Aorta (tissue), 5 donors: ENCODE measurements around the gene HIRIP3. TPM values are rescaled to one million over a fixed set of nuclear protein-coding genes. Genes with fewer than 3 reads are reported as not detected.
A peak's percentile ranks its signal among the peaks of the same experiment; 100 is the strongest.

ENCODE experiments used
- ATAC-seq: fragments of 200-7000 bp; cut with Tn5 transposase; one replicate; pipeline ENCODE4 v1.9.1; 2022; ENCODE audit warnings: moderate library complexity; ENCODE audit not compliant: low FRiP score
- DNase-seq, 2 donors: peaks; one replicate each; pipeline ENCODE4 v3.0.0-alpha.2; 2020
- H3K27ac ChIP-seq, 2 donors: one replicate each; pipeline ENCODE4 v1.5.1; 2013; ENCODE audit warnings: low read length in 2 of 2, mild to moderate bottlenecking in 2 of 2, moderate library complexity in 2 of 2, control low read depth in 1 of 2, inconsistent platforms in 1 of 2, low read depth in 1 of 2
- H3K27me3 ChIP-seq, 2 donors: one replicate each; pipeline ENCODE4 v1.6.1; 2013; ENCODE audit warnings: control low read depth in 1 of 2, low read length in 1 of 2, mild to moderate bottlenecking in 1 of 2, moderate library complexity in 1 of 2; ENCODE audit not compliant: insufficient read depth in 2 of 2, control insufficient read depth in 1 of 2
- H3K36me3 ChIP-seq, 2 donors: one replicate each; pipeline ENCODE4 v1.6.1; 2013; ENCODE audit warnings: control low read depth in 1 of 2, low read length in 1 of 2, mild to moderate bottlenecking in 1 of 2; ENCODE audit not compliant: insufficient read depth in 2 of 2, control insufficient read depth in 1 of 2
- H3K4me1 ChIP-seq, 2 donors: one replicate each; pipeline ENCODE4 v1.6.1; 2013; ENCODE audit warnings: low read length in 2 of 2, control low read depth in 1 of 2, mild to moderate bottlenecking in 1 of 2, moderate library complexity in 1 of 2; ENCODE audit not compliant: insufficient read depth in 2 of 2, control insufficient read depth in 1 of 2
- H3K4me3 ChIP-seq, 2 donors: one replicate each; pipeline ENCODE4 v1.5.1; 2013; ENCODE audit warnings: low read length in 2 of 2, control low read depth in 1 of 2, mild to moderate bottlenecking in 1 of 2
- H3K9me3 ChIP-seq: one replicate; pipeline ENCODE4 v1.6.1; 2013; ENCODE audit warnings: mild to moderate bottlenecking, low read length; ENCODE audit not compliant: control insufficient read depth
- WGBS, 2 donors: extraction: QIAGEN DNeasy Blood & Tissue Kit; methylation state at CpG; one replicate each; pipeline ENCODE4 v1.1.7; 2013; 5-methylcytosine and 5-hydroxymethylcytosine counted together
- intact Hi-C, 2 donors: fragments of 100-400 bp; cut with DNase I; formaldehyde crosslinking; loops; one replicate each; pipeline versions ENCODE4 v1.14.2 to v1.15.0; 2022
- polyA plus RNA-seq, 2 donors: library from polyadenylated mRNA; stranded (reverse); fragments of 200-250 nt; gene quantifications; one replicate each; pipeline ENCODE4 v1.2.3, GENCODE V29; 2013
- total RNA-seq, 2 donors: library from RNA; stranded (reverse); fragmentation: NEBNext Ultra II Directional; extraction: Animal tissue kit (Norgen Biotek cat#: 25700); gene quantifications; one replicate each; pipeline ENCODE4 v1.2.1, GENCODE V29; 2021
- donor health status: healthy with polysubstance abuse.
- donor health status: Bipolar disorder and iron deficiency.
- donor health status: DM: no; HTN: no; CAD: no.
- donor health status: DM: no; HTN: no; CAD: no.
- donor health status: DM: yes; HTN: yes; CAD: no.

Gene HIRIP3
- total and polyA plus RNA-seq, 4 donors = 7.9 to 23.6 (median 11.0) TPM

GRCh38 chr16:29984137-29984763 lies 11.2 kb downstream of the HIRIP3 start:
- H3K4me3 ChIP-seq = no peak overlapping the region
- DNase-seq (peak in 1 of 2 donors; percentile 49), ATAC-seq (no peak)
- H3K4me1 ChIP-seq = no peaks in the 10 kb centered on the region
- H3K27ac ChIP-seq = no peak overlapping the region
- H3K36me3 ChIP-seq = peaks cover 9 to 10% of the 10 kb centered on the region in 2 donors
- intact Hi-C loops = no loop called here
- no peaks in the 10 kb centered on the region for H3K27me3 ChIP-seq
- WGBS, 2 donors = 81 to 83% methylated on average over 6 of the region's 6 CpGs
- H3K9me3 ChIP-seq = no peaks in the 10 kb centered on the region

- Histone ChIP-seq H3K9me3 (no peaks in the 10 kb centered on the region), H3K27me3 (no peaks in the 10 kb centered on the region), H3K36me3 (peaks cover 9 to 10% of the 10 kb centered on the region in 2 donors), H3K4me3 (no peak overlapping the region), H3K27ac (no peak overlapping the region), H3K4me1 (no peaks in the 10 kb centered on the region)
- DNase-seq (peak; percentile 38 to 61), ATAC-seq (no peak)
- 85 to 86% methylated on average over 12 of the region's 12 CpGs for WGBS, 2 donors
- intact Hi-C loops = no loop called here
Observed at GRCh38 chr16:29983420-29984136, 11.8 kb downstream of the HIRIP3 start.

GRCh38 chr16:29982560-29983419 lies 12.6 kb downstream of the HIRIP3 start:
- Histone ChIP-seq H3K36me3 (peaks cover 9 to 10% of the 10 kb centered on the region in 2 donors), H3K27me3 (no peaks in the 10 kb centered on the region), H3K4me1 (no peaks in the 10 kb centered on the region), H3K9me3 (no peaks in the 10 kb centered on the region), H3K4me3 (no peak overlapping the region), H3K27ac (no peak overlapping the region)
- WGBS, 2 donors = 83 to 85% methylated on average over 19 to 24 of the region's 24 CpGs
- intact Hi-C loops = no loop called here
- no peak for ATAC-seq
- DNase-seq = peak; percentile 38 to 65

GRCh38 chr16:29978564-29979270 lies 16.7 kb downstream of the HIRIP3 start:
- Histone ChIP-seq H3K27me3 (no peaks in the 10 kb centered on the region), H3K27ac (no peak overlapping the region), H3K4me1 (peaks cover 0 to 4% of the 10 kb centered on the region in 2 donors), H3K4me3 (no peak overlapping the region), H3K36me3 (peaks cover 5 to 9% of the 10 kb centered on the region in 2 donors), H3K9me3 (no peaks in the 10 kb centered on the region)
- intact Hi-C loops = no loop called here
- DNase-seq (peak in 1 of 2 donors; percentile 59), ATAC-seq (no peak)
- WGBS, 2 donors = 93 to 96% methylated on average over 9 of the region's 9 CpGs

GRCh38 chr16:29978081-29978480 lies 17.3 kb downstream of the HIRIP3 start:
- Histone ChIP-seq H3K27ac (no peak overlapping the region), H3K27me3 (no peaks in the 10 kb centered on the region), H3K4me3 (no peak overlapping the region), H3K4me1 (peaks cover 0 to 4% of the 10 kb centered on the region in 2 donors), H3K36me3 (peaks cover 3 to 4% of the 10 kb centered on the region in 2 donors), H3K9me3 (no peaks in the 10 kb centered on the region)
- no peak for ATAC-seq
- WGBS, 2 donors = 90 to 92% methylated on average over 9 of the region's 9 CpGs
- peak in 1 of 2 donors; percentile 14 for DNase-seq
- intact Hi-C loops = no loop called here

GRCh38 chr16:29977063-29977825 lies 18.2 kb downstream of the HIRIP3 start:
- WGBS, 2 donors = 76 to 77% methylated on average over 9 of the region's 9 CpGs
- ATAC-seq (no peak), DNase-seq (peak in 1 of 2 donors; percentile 72)
- no peak overlapping the region for H3K27ac ChIP-seq
- intact Hi-C loops = no loop called here
- peaks cover 2 to 4% of the 10 kb centered on the region in 2 donors for H3K36me3 ChIP-seq
- H3K9me3 ChIP-seq = no peaks in the 10 kb centered on the region
- H3K4me1 ChIP-seq = peaks cover 0 to 4% of the 10 kb centered on the region in 2 donors
- H3K4me3 ChIP-seq = no peak overlapping the region
- H3K27me3 ChIP-seq = no peaks in the 10 kb centered on the region

GRCh38 chr16:29975811-29976511 lies 19.5 kb downstream of the HIRIP3 start:
- Histone ChIP-seq H3K27ac (no peak overlapping the region), H3K4me1 (peaks cover 0 to 4% of the 10 kb centered on the region in 2 donors), H3K36me3 (peaks cover 0 to 2% of the 10 kb centered on the region in 2 donors), H3K27me3 (no peaks in the 10 kb centered on the region), H3K9me3 (no peaks in the 10 kb centered on the region), H3K4me3 (no peak overlapping the region)
- peak in 1 of 2 donors; percentile 59 for DNase-seq
- 7 to 9% methylated on average over 6 of the region's 6 CpGs for WGBS, 2 donors
- no peak for ATAC-seq
- intact Hi-C loops = no loop called here
